ENCODE results near the gene RBM4B.
"Not testable (repeated sequence)": the region's sequence is repeated elsewhere in the genome, so short reads cannot be mapped to it uniquely, and the experiment has no call there.

RBM4B gene

DNA sequence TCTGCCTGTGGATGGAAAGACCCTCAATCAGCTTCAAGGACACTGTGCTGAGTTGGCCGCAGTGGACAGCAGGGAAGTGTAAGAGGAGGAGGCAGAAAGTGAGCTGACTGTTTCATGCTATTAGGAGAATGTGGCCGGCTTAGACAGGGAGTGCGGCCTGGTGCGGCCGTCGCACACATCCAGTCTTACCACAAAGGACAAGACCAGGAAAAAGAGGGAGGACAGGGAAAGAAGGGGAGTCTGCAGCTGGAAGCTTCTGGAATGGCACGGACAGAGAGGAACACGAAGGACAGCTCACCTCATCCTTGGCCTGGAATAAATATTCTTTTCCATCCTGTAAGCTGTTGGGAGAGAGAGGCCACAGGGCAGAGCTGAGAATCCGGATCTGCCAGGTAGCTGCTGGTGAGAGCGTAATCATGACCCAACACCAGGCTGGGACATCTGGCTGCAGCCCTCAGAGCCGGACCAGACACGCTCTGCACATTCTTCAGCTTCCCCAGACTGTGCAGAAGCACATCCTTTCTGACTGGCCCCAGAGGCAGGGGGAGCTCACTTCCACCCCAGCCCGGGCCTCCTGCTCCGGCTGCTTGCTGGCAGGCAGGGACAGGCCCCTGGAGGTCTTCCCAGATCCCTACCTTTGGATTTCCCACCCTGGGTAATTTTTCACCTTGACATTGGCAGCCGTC is 8.6 kb upstream of the RBM4B start:
- DNase-seq = no peak

DNA sequence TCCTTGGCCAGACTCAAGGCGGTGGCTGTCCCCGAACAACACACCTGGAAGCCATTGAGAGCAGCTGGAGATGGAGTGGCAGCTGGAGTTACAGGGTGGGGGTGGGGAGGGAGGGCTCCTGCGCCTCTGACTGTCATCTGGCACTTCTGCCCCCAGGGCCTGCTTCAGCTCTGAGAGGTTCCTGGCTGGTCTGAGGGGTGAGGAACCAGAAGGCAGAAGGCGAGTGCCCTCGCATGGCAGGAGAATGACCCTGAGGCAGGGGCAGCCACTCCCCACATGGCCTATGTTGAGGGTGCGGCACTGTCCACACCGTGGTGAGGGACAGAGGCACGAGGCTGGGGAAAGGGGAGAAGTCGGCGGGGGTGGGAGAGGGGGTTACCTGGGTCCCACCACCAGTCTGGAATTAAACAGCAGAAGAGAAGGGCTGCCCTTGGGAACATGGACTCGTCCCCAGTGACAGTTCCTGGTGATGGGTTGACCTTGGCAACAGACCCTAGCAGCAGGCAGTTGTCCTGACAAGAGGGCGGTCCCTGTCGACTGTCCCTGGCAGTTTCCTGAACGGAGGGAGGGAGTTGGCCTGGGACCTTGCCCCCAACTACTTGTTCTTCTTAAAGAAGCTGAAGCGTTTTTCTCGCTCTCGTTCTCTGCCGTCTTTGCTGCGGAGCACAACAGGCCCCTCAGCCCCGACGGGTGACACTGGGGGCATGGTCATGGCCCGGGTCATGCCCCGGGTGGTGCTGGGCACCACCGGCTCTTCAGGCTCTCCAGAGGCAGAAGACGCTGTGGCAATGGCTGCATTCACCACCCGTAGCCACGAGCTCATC is 7.8 kb upstream of the RBM4B start:
- no peak for DNase-seq

DNA sequence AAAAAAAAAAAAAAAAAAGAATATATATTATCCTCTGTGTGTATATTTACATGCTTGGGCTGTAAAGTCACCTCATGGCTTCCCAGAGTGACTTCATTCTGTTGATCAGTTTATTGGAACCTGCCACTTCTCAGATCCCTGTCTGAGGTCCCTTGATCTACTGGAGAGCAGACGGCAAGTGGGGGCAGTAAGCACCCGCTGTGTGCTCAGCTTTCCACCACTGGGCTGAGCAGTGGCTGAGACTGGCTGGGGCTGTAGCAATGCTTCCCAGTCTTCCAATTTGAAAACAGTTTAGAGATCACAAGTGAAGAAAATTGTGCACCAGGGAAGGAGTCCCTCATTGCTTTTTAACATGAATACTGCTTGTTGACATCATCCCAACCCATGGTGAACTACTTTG is 6.9 kb upstream of the RBM4B start:
- no peak for DNase-seq

DNA sequence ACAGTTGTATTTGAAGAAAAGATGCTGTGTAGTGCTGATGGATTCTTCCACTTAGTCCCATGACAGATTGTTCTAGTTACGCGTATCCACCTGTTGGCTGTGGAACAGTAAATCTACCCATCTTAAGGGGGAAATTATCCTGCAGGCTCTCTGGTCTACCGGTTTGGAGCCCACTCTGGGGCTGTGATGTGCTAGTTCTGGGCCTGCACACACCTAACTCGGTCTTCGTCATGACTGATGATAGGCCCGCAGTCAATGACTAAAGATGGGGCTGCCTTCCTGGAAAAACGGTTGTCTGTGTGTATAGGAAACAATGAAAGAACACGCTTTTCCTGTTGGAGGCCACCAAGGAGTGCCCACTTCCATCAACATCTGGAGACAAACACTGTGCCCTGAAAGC is 6.2 kb upstream of the RBM4B start:
- no peak for DNase-seq

DNA sequence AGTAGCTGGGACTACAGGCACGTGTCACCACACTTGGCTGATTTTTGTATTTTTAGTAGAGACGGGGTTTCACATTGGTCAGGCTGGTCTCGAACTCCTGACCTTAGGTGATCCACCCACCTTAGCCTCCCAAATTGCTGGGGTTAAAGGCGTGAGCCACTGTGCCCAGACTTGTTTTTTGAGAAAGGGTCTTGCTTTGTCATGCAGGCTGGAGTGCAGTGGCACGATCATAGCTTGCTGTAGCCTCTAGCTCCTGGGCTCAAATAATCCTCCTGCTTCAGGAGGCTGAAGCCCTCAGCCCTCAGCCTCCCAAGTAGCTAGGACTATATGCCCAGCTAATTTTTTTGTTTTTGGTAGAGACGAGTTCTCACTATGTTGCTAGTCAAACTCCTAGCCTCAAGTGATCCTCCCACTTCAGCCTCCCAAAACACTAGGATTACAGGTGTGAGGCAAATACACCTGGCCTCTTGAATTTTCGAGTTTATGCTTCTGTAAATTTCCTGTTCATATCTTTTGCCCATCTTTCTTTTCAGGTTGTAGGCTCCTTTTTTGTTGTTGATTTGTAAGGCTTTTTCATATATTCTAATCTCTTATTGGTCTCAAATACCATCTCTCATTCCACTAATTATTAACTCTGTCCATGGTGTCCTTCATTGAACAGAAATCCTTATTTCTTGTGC is 3.4 kb upstream of the RBM4B start:
- DNase-seq = no peak

DNA sequence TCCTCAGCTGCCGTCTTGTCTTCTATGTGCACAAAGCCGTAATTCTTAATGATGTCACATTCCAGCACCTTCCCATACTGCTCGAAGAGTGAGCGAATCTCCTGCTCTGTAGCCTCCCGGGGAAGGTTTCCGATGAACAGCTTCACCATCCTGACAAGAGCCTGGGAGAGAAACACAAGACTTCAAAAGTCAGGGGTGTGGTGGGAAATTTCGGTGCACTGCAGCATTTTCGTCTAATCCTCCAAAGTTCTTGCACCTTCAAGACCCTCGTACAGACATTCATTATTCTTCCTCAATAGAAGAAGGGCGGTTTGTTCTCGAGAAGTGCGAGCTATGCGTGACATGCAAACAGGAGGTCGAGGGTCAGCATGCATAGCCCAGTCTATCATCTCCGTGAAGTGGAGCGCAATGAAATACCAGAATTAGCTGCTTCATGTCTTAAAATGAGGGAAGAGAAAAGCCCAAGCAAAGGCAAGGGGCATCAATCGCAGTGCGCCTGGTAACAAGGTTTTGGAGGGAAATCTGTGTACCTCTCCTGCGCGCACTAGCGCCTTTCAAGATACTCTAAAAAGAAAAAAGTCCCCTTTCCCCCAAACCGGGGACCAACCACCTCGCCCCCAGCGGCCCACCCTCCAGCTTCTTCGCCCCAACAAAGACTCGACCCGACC is 622 bp downstream of the RBM4B start:
- no peak for DNase-seq

DNA sequence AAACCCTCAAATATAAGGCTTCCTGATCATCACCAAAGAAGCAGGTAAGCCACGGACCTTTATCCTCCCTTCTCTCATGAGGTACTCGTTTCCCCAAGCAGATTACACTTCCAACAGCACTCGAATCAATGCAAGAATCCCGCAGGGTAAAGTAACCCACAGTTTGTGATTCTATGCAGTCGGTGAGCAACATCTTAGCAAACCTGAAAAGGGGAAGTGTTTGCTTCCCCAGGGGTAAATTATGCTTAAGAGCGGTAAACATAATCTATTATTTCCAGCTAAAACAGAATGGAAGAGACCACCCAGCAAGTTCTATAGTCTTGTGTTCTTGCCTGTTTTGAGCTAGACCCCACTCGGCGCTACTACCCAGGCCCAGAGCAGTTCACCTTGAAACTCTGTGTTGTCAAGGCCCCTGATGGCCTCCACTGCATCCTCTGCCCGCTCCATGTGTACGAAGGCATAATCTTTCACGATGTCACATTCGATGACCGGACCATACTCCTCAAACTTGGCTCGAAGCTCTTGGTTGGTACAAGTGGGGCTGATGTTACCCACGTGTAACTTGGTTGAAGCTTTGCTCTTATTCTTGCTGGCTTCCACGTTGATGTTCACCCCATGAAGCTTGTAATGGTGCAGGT is 1.3 kb downstream of the RBM4B start:
- no peak for DNase-seq

DNA sequence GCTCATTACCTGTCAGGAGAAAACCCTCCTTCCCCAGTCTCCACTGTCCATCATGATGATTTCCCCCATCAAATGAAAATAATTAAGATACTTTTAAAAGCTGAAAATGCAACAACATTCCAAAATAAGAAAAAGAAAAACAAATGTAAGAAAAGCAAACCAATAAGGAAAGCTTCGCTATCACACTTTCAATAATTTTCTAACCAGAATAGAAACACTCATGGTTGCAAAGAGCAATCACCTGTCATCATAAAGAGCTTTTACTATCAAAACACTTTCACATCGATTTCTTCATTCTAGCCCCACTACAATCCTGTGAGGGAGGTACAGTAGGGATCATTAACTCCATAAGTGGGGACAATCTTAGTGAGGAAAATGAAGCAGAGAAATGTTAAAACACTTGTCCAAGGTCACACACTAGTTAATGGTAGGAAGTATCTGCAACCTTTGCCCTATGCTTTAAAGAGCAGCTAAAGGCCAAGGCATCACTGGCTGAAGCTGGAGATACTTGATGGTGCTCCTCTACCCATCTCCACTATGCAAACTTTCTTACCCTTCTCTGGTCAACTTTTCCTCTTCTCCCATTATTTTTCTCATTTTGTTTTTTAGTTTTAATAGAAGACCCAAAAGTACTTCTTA is 2.6 kb downstream of the RBM4B start:
- DNase-seq = no peak

DNA sequence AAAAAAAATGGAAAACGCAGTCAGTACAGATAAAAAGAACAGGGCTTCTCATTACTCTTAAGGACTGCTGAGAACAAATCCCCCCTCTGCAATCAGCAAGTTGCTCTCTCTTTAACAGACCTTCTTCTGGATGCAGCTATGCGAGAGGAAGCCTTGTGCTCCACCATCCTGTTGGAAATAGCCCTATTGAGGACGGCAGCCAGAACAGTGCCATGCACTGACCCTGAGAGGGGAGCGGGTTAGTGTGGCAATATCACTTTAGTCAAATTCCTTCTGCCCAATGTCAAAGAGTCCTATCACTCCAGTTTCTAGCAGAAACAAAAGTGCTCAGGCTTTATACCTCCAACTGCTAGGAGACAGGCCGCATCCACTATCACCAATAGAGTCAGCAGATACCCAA is 6.9 kb downstream of the RBM4B start:
- DNase-seq = no peak

DNA sequence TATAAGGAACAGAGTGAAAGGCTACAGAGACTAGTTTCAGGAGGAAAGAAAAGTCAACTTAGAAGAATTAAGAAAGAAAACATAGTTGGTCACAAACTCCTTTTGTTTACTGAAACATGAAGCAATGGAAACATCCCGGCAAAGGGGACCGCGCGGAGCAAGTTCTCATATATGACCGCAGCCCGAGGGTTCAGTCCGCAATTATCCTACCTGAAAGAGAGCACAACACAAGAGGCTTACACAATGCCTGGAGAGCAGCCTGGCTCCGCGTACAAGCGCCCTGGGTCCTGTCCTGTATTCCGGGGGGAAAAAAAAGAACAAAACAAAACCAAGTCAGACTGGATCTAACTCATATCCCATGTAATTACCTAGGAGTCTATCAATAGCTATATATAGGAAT is 12.3 kb downstream of the RBM4B start:
- DNase-seq = no peak

DNA sequence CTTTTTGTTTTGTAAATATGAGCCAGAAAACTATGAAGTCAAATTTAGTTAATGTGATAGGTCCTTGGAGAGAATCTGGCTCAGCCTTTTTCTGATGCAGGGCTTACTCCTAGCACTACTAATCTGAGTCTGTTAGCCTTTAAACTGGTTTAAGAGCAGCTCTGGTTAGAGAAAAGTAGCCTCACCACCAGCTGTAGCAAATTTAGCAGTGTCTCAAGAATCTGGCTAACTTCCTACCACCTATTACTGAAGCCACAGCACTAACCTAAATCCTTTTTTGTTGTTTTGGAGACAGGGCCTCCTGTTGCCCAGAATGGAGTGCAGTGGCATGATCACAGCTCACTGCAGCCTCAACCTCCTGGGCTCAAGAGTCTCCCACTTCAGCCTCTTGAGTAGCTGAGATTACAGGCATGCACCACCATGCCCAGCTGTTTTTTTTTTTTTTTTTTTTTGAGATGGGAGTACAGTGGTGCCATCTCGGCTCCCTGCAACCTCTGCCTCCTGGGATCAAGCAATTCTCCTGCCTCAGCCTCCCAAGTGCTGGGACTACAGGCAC is 13.9 kb downstream of the RBM4B start:
- peak; percentile 36 for DNase-seq

DNA sequence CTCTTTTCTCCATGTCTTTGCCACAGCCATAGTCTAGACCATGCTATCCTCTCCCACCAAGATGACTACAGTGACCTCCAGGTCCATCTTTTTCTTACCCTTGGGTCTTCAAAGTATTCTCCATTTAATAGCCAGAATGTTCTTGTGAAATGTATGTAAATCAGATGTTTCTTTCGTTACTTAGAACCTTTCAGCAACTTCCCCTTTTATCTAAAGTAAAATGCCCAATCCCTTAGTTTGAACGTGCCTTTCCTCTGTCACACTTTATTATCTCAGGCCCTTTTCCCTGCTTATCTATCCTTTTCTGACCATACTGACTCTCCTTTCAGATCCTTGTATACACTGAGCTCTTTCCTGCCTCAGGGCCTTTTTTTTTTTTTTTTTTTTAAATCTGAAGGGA is 17.9 kb downstream of the RBM4B start:
- DNase-seq = no peak

DNA sequence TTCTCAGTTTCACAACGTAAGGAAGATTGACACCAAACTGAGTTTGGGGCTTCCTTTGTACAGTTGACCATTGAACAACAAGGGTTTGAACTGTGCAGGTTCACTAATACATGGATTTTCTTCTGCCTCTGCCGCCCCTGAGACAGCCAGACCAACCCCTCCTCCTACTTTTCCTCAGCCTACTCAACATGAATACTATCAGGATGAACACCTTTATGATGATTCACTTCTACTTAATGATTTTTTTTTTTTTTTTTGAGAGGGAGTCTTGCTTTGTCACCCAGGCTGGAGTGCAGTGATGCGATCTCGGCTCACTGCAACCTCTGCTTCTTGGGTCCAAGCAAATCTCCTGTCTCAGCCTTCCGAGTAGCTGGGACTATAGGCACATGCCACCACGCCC is 24.6 kb downstream of the RBM4B start:
- no peak for DNase-seq

DNA sequence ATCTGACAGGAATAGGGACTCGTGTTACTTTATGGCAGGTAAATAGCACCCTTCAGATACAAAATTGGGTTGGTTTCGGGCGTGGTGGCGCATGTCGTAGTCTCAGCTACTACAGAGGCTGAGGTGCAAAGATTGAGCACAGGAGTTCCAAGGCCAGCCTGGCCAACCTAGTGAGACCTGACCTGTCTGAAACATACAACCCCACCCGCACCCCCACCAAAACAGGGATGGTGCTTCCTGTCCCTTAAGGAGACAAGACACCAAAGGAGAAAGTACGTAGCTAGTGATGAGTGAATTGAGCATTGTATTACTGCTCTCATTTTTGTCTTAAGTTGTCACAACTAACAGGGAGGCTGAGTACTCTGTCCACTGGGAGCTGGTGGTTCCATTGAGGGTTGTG is 25.0 kb downstream of the RBM4B start:
- no peak for DNase-seq

DNA sequence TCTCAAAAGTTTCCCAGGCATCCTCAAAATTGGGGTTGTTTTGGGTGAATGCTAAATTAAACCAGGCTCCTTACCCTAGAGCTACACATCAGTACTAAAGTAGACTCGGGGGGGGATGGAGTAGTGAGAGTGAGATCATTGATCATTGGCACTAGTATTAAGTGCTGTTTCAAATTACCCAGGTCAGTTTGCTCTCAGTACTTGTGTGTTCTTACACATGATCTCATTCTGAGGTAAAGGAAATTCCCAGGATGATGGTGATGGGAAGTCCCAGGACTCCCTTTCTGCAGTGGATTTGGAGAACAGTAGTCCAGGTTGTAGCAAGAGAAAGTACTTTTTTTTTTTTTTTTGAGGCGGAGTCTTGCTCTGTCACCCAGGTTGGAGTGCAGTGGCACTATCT is 26.7 kb downstream of the RBM4B start:
- DNase-seq = no peak

DNA sequence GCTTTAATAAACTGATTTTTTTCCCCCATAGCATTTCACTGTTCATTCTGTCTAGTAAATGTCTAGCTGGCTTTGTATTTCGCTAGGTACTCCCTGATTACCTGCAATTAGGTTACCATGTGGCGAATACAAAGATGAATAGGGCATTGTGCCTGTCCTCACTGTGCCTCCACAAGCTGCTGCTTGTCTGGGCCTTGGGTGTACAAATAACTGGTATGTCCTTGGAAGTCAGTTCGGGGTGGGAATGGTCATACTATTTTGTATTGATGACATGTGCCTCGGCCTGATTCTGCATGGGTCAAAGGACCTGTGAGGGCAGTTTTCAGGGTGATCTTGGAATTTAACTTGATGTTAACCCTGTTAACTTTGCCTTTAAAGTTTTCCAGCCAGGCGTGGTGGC is 27.8 kb downstream of the RBM4B start:
- DNase-seq = no peak

DNA sequence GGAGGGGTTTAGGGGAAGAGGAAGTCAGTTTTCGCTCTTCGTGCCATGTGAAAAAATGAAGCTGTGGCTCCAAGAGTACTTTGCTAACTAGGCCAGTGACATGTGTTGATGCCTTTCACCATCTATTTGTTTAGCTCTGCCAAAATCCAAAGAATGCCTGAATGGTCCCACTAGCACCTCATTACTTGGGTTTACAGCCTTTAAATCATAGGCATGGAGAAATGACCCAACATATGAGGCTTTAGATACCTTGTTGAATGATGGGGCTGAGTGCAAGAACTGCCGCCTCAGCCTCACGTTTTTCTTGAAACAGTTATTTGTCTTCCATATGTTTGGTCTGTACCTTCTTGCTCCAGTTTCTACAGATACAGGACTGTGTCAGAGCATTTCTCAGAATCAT is 30.9 kb downstream of the RBM4B start:
- no peak for DNase-seq

DNA sequence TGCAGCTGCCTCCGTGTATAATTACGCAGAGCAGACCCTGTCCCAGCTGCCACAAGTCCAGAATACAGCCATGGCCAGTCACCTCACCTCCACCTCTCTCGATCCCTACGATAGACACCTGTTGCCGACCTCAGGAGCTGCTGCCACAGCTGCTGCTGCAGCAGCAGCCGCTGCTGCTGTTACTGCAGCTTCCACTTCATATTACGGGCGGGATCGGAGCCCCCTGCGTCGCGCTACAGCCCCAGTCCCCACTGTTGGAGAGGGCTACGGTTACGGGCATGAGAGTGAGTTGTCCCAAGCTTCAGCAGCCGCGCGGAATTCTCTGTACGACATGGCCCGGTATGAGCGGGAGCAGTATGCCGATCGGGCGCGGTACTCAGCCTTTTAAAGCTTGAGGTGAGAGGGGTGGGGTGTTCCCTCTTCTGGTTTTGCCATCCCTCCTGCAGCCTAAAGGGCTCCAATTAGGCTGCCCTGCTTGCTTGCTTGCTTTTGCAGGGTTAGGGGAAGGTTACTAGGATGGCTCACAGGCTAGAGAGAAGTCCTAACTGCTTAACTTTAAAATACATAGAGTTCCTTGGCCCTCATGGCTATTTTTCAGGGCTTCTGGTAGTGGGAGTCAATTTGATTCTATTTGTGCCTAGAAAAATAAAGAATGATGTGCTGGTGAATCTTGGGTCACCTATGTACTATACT is 33.8 kb downstream of the RBM4B start:
- DNase-seq = no peak

DNA sequence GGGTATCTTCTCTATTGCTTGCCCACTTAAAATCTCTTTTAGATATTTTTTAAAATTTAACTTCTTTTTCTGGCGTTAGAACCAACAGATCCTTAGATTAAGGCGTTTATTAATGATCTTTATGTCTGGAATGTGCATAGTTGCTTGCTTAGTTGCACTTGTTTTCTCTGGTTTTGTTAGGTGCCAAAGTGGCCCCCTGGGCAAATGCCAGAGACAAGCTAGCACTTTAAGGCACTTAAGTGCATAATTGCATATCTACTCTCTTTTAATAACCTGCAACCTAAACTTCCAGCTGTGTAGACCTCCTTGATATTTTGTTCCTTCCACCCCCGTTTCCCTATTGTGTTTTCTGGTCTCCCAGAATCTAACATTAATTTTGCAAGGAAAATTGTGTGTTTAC is 35.9 kb downstream of the RBM4B start:
- DNase-seq = no peak

DNA sequence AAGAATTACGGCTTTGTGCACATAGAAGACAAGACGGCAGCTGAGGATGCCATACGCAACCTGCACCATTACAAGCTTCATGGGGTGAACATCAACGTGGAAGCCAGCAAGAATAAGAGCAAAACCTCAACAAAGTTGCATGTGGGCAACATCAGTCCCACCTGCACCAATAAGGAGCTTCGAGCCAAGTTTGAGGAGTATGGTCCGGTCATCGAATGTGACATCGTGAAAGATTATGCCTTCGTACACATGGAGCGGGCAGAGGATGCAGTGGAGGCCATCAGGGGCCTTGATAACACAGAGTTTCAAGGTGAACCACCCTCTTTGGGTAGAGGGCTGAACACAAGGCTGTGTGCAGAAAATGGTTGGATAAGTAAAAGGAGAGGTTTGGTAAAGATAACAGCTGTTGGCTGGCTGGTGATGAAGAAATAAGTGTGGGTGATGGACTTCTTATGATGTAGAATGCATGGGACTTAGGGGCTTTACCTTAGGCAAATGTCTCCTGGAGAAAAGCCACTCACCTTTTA is 37.8 kb downstream of the RBM4B start:
- DNase-seq = not testable (repeated sequence)

DNA sequence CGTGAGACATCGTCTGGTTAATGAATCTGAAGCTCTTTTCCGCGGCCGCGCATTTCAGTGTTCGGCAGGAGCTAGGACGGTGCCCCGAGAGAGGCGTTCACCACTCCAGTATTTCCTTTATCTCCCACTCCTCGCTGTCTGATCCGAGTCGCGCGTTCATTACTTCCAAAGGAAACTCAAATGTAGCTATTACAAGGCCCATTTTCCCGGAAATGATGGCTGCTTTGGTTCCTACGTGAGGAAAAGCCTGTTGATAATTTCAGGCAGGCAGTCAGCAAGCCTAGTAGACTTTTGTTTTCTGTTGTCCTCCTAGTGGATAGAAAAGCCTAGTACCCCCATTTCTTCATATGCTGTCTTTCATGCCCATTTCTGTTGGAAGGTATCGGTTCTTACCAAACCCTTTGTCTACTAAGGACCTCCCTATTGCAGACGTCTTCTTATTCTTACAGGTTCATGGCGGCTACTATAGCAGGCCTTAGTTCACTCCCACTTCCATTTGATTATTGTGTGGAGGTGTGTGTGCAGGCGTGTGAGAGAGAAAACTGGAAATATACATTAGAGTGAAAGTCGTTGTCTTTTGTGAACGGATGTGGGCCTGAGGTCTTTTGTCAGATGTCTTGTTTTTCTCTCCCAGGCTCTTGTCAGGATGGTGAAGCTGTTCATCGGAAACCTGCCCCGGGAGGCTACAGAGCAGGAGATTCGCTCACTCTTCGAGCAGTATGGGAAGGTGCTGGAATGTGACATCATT is 38.4 kb downstream of the RBM4B start:
- peak; percentile 49 for DNase-seq

Measured in NCI-H82 (cell line).